NCI-H1436 treated with DMSO at 0.1 percent for 48 hours (cell line): Measurements from ENCODE around the gene UBL3.

Source experiments
- DNase-seq: peaks from one replicate; lab custom pipeline; 2025; lab: John Stamatoyannopoulos, UW

The UBL3 gene

DNA sequence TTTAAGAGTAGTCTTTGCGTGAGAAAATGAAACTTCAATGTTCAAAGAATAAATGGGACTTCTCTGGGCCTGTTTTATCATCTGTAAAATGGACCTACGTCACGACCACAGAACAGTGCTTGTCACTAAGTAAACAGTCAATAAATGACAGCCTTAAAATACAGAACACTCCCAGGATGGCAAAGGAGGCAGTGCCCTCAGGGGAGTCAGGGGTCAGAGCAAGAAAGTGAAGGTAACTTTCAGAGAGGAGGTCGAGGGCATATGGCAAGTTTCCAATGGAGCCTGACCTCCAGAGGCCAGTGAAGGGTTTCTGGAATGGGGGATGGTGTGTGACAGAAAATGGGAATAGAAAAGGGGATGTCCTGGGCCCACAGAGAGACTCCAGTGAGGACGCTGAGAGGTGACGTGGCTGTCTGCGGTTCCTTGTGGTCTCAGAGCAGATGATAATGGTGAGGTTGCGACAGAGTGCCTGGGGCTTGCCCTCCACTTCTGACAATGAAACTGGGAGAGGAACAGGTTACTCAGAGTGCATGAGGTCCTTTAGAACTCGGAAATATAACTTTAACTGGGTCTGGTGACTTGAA is 91.8 kb downstream of the UBL3 start:
- DNase-seq, result no peak

DNA sequence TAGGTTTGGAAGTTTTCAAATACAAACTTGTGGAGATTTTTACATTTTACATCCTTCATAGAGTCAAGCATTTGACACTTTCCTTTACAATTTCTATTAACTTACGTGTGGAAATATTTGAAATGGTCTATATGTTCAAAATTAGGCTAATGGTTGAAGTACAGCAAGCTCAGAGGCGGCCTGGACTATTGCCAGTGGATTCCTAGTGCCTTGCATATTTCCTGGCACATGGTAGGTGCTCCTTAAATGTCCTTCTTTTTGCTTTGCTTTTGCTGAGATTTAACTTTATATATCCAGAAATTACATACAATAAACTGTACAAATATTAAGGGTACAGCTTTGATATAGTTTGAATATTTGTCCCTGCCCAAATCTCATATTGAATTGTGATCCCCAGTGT is 93.9 kb downstream of the UBL3 start:
- no peak for DNase-seq

DNA sequence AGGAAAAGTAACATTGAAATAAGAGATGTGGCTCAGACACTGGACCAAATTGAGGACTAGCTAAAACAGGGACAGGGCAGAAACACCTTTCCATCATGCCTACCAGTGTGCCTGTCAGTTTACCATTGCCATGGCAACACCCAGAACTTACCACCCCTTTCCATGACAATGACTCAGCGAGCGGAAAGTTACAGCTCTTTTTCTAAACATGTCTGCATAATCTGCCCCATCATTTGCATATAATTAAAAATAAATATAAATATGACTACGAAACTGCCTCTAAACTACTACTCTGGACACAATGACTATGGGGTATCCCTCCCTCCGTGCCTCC is 96.0 kb downstream of the UBL3 start:
- DNase-seq, result no peak

DNA sequence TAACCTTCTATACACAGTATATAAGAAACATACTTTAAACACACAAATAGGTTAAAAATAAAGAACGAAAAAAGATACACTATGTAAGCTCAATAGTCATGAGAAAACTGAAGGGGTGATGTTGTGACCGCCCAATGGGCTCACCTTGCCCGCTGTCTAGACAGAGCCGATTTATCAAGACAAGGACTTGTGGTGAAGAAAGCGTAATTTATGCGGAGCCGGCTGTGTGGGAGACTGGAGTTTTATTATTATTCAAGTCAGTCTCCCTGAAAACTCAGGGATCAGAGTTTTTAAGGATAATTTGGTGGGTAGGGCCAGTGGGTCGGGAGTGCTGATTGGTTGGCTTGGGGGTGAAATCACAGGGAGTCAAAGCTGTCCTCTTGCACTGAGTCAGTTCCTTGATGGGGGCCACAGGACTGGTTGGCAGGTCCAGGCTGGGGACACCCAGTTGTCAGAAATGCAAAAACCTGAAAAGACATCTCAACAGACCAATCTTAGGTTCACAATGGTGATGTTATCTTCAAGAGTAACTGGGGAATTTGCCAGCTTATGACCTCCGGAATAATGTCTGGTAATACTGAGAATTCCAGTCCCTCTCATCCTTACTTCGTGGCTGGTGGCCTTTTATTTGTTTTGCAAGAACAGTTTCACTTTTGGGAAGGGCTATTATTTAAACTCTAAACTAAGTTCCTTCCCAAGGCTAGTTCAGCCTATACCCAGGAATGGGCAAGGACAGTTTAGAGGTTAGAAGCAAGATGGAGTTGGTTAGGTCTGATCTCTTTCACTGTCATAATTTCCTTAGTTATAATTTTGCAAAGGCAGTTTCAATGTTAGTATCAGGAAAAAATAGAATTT is 96.6 kb downstream of the UBL3 start:
- DNase-seq, result no peak

DNA sequence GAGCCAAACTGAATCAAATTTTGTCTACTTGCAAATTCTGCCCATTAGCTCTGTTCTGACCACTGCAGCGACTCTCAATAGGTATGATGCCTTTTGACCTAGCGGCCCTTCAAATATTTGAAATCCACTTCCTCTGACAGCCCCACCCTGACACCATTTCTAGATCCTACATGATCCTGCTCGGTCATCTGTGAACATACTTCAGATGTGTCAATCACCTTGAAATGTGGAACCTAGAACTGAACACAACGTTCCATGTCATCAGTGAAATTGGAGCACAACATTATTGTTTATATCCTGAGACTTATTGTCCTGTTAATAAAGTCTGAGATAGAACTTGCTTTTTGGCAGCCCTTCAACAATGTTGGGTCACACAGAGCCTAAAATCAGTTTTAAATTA is 98.2 kb downstream of the UBL3 start:
- DNase-seq, result no peak

DNA sequence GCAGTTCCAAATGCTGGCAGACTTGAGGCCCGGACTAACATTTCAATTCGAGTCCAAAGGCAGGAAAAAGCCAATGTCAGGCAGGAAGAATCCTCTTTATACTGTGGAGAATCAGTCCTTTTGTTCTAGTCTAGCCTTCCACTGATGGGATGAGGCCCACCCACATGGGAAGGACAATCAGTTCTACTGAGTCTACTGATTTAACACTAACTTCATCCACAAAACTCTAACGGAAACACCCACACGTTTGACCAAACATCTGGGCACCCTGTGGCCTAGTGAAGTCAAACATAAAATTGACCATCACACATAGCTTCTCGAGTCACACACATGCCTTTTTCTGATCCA is 100.3 kb downstream of the UBL3 start:
- no peak for DNase-seq

DNA sequence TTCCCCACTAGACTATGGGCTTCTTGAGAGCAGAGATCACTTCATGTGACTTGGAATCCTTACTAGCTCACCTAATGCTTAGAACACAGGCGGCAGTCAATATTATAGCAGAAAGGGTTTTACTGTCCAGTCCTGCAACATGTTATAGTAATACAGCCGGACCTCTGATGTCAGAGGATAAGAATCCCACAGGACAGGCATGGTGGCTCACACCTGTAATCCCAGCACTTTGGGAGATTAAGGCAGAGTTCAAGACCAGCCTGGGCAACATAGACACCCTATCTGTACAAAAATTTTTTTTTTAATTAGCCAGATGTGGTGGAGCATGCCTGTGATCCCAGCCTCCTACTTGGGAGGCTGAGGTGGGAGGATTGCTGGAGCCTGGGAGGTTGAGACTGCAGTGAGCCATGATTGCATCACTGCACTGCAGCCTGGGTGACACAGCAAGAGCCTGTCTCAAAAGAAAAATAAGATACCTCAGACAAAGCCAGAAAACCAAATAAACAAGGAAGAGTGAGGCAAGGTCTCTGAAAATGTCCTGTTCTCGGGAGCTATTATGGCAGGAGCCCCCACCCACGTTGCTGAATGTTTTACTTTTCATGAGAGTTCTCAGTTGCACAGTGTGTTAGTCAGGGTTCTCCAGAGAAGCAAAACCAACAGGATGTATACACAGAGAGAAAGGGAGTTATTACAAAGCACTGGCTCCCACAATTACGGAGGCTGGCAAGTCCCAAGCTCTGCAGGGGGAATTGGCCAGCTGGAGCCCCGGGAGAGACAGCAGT is 100.8 kb downstream of the UBL3 start:
- no peak for DNase-seq

DNA sequence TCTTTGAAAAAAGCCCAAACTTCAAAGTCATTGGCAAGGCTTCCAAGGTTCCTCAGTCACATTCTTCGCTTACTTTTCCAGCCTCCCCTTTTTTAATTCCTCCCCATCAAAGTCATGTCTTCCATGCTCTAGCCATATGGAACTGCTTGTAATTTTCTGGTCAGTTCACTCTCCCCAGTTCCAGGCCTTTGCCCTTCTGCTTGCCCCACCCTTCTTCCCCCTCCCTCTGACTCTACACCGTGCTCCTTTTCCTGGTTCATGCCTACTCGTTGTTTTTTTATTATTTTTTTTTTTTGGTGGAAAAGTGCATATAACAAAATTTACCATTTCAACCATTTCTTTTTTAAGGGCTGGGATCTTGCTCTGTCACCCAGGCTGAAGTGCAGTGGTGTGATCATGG is 102.3 kb downstream of the UBL3 start:
- DNase-seq, result no peak

DNA sequence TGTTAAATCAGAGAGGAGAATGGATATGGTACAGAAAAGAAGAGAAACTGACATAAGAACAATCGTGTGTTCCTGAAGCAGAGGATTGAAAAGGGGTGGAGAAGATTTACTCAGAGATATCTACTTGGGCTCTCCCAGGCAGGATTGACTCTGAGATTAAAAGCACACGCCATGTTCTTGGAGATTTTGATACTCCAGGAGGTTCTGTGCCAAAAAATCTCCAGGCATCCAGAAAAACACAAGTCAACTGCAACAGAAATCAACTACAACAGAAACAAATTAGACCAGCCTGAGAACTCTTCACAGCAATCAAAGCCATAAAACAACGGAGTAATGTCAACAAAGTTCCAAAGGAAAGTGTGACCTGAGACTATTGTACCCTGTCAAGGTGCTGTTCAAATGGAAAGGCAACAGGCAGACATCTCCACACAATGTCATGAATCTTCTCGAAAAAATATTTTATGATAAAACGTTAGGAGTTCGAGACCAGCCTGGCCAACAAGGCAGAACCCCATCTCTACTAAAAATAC is 104.2 kb downstream of the UBL3 start:
- DNase-seq, result no peak

DNA sequence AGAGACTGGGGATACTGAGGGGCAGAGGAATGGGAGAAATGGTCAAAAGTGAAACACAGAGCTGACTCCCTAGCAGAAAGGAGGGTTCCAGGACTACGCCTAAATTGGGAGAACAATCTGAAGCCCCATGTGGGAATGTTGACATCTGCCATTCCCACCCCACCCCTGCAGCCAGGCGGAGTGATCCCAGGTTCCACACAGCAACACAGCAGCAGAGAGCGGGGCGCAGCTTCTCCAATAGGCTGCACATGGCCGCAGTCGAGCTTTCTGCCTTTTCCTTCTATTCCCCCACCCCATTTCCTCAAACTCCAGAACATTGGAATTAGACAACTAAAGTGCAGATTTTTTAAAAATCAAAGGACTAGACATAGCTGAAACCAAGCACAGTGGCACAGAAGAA is 104.7 kb downstream of the UBL3 start:
- no peak for DNase-seq

DNA sequence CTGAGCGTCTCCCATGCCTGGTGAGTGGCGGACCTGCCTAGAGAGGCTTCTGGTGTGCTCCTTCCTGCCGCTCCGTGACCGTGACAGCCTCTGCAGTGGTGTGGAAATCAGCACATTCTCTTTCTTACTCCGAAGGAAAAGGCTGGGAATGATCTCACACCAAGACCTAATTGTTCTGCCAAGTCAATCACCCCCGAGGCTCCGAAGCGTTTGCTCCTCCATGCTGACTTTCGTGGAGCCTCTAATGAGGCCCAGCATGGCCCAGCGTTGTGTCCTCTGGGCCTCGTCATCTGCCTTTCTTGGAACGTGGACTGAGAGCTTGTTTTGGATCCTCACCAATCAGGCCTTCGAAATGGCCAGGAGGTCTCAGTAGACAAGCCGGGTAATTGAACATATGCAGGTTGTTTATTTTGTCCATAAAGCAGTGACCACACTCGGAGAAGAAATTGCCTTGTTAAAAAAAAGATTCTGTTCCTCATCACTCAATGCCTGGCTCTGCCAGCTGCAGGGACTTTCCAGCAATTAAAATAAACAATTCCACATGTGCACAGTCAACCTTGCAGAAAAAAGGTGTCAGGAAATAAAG is 107.1 kb downstream of the UBL3 start:
- DNase-seq, result no peak

DNA sequence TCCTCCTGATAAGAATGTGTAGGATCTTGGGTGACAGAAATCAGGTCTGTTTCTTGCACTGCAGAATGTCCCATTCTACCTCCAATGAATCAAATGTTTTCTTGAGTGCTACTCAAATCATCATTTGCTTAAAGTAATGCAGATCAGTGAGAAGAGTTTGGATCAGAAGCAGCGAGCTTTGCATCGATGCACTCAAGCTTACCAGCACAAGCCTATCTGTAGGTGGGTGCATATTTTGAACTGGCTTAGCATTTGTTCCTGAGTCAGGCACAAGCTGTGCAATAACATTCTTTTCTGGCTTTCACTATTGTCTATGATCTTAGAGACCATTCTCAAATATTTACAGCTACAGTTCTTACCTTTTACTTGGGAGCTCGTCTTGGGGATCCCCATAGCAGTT is 109.5 kb downstream of the UBL3 start:
- DNase-seq, result no peak

DNA sequence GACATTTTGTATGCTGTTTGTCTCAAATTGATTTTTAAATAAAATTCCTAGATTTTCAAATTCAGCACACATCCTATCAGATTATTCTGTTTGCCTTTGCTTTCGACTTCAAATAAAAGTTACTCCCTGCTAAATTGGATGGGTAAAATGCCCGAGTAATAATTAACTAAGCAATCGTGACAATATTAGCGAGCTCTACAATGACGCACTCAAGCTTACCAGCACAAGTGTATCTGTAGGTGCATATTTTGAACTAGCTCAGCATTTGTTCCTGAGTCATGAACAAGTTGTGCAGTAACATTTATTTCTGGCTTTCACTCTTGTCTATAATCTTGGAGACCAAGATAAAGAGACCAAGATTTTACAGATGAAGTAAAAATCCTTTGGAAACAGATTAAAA is 113.4 kb downstream of the UBL3 start:
- DNase-seq, result no peak

DNA sequence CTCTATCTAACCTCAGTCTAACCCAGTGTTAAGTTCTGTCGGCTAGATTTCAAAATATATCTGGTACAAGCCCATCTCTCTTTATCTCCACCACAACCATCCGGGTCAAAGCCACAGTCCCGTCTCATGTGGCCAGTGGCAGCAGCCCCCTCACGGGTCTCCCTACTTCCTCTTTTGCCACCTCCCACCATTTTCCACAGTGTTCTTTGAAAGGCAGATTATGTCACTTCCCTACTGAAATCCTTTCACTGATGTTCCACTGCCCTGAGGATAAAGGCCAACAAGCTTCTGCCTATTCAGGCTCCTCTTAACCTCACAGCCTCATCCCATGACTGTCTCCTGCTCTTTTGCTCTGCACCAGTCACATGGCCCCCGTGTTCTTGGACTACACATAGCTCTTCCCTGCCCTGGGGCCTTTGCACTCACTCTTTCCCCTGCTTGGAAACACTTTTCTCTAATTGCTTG is 117.2 kb downstream of the UBL3 start:
- no peak for DNase-seq

DNA sequence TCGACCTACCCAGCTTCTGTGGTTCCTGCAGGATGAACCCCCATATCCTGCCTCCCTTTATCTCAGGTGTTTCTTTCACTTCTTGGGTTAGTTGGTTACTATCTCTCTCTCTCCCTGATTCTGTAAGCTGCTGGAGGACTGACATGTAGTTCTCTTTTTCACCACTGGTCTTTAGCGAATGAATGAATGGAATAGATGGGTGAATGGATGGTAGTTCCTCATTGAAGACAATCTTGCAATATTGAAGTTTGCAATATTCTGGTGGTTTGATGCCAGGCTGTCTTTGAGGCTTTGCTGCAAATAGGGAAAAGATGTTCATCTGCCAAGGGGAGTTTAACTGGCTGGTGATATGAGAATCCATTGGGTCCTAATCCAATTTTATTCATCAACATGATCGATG is 120.2 kb downstream of the UBL3 start:
- no peak for DNase-seq

DNA sequence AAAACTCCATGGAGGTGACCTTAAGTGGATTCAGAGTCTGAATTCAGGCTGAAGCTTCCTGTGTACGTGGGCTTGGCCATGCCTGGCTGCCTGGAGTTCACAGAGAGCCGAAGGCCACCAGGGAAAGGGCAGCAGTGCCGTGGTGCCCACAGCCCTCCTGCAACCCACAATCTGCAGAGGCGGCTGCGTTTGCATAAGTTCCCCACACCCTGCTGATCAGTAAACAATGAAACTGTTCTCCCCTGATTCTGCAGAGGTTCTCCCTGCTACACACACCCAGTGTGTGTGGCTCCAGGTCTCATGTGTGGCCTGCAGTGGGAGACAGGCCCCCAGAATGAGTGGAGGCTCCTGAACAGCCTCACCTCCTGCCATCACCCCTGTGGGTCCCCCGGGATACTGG is 128.0 kb downstream of the UBL3 start:
- DNase-seq, result no peak

DNA sequence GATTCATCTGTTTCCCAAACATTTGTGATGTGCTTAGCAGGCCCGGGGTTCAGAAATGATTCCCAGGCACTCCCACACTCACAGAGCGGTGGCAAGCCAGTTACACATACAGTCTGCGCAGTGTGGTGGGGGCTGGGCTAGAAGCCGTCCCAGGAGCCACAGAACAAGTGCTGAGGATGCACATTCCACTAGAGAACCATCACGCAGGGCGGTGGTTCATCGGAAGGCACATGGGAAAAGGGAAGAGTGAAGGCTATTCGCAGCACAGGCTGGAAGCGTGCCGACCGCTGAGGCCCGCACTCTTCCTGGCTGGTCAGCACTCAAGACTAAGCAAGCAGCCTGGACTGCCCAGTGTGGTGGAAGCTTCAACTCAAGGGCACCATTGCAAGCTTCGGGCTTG is 128.7 kb downstream of the UBL3 start:
- no peak for DNase-seq

DNA sequence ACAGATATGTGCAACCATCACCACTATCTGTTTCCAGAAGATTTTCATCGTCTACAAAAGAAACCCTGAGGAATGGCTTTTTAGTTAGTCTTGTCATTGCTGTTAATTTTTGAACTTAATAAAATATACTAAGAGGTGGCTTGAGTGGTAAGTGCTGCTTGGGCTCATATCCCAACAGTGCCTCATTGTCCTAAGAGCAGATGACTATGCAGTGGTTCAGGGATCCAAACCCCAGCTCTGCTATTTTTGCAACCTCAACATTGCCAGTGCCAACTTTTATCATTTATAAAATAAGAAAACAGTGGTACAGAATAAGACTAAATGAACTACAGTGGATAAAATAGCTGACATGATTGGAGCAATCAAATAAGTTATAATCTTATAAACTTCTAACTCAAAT is 131.7 kb downstream of the UBL3 start:
- DNase-seq, result no peak

DNA sequence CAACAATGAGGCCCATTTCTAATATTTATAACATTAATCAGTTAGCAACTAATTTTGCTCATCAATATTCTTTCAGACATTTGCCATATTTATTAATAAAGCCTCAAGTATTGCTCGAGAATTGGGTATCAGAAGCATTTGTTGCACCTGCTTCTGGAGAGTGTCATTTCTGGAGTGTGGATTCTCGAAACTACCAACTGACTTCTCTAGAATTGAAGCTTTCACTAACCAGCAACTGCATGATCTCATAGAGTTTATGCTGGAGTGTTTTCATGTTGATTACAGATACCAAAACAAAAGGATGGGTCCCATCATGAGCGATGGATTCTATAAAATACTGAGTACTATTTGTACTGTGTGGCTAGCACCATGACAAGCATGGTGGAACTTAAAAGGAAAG is 133.9 kb downstream of the UBL3 start:
- DNase-seq, result no peak
